DMS53 treated with DMSO at 0.1 percent for 48 hours (cell line): ENCODE measurements around the gene MEGF10.

ENCODE experiments used
- DNase-seq: peaks from one replicate; lab custom pipeline; 2025; ENCODE audit not compliant: unreplicated experiment; lab: John Stamatoyannopoulos, UW

MEGF10 gene

GRCh38 chr5:127367029-127367428 lies 76.4 kb downstream of the MEGF10 start:
- DNase-seq = no peak

- no peak for DNase-seq
Observed at GRCh38 chr5:127367946-127368465, 77.4 kb downstream of the MEGF10 start.

- DNase-seq = no peak
Observed at GRCh38 chr5:127369796-127370195, 79.2 kb downstream of the MEGF10 start.

GRCh38 chr5:127370631-127371030 lies 80.0 kb downstream of the MEGF10 start:
- DNase-seq = no peak

GRCh38 chr5:127373858-127374491 lies 83.4 kb downstream of the MEGF10 start:
- no peak for DNase-seq

GRCh38 chr5:127375124-127375523 lies 84.5 kb downstream of the MEGF10 start:
- no peak for DNase-seq

- no peak for DNase-seq
Observed at GRCh38 chr5:127375544-127376091, 85.0 kb downstream of the MEGF10 start.

- no peak for DNase-seq
Observed at GRCh38 chr5:127377651-127378050, 87.1 kb downstream of the MEGF10 start.

GRCh38 chr5:127385936-127386335 lies 95.3 kb downstream of the MEGF10 start:
- DNase-seq = no peak

GRCh38 chr5:127386557-127386956 lies 96.0 kb downstream of the MEGF10 start:
- peak; percentile 1 for DNase-seq

GRCh38 chr5:127389601-127390000 lies 99.0 kb downstream of the MEGF10 start:
- no peak for DNase-seq

GRCh38 chr5:127392762-127393161 lies 102.2 kb downstream of the MEGF10 start:
- DNase-seq = no peak

- DNase-seq = no peak
Observed at GRCh38 chr5:127396490-127397155, 106.0 kb downstream of the MEGF10 start.

- DNase-seq = no peak
Observed at GRCh38 chr5:127398508-127398907, 107.9 kb downstream of the MEGF10 start.

- DNase-seq = no peak
Observed at GRCh38 chr5:127399068-127399467, 108.5 kb downstream of the MEGF10 start.

GRCh38 chr5:127400539-127400938 lies 109.9 kb downstream of the MEGF10 start:
- DNase-seq = no peak

GRCh38 chr5:127400946-127401670 lies 110.5 kb downstream of the MEGF10 start:
- no peak for DNase-seq

GRCh38 chr5:127402361-127402760 lies 111.8 kb downstream of the MEGF10 start:
- DNase-seq = no peak

- DNase-seq = no peak
Observed at GRCh38 chr5:127404190-127404589, 113.6 kb downstream of the MEGF10 start.

- no peak for DNase-seq
Observed at GRCh38 chr5:127406326-127407121, 115.9 kb downstream of the MEGF10 start.
